ENCODE results near the gene DNAJC24.

DNAJC24 gene

GRCh38 chr11:31387379-31387778 is 17.7 kb downstream of the DNAJC24 start:
- no peak for TF ChIP-seq FOXP2 (optimal IDR thresholded peaks at IDR 0.05; ENCODE audit: borderline replicate concordance, extremely low read depth, extremely low read length, insufficient read depth)
- TF ChIP-seq, protein P1, sequence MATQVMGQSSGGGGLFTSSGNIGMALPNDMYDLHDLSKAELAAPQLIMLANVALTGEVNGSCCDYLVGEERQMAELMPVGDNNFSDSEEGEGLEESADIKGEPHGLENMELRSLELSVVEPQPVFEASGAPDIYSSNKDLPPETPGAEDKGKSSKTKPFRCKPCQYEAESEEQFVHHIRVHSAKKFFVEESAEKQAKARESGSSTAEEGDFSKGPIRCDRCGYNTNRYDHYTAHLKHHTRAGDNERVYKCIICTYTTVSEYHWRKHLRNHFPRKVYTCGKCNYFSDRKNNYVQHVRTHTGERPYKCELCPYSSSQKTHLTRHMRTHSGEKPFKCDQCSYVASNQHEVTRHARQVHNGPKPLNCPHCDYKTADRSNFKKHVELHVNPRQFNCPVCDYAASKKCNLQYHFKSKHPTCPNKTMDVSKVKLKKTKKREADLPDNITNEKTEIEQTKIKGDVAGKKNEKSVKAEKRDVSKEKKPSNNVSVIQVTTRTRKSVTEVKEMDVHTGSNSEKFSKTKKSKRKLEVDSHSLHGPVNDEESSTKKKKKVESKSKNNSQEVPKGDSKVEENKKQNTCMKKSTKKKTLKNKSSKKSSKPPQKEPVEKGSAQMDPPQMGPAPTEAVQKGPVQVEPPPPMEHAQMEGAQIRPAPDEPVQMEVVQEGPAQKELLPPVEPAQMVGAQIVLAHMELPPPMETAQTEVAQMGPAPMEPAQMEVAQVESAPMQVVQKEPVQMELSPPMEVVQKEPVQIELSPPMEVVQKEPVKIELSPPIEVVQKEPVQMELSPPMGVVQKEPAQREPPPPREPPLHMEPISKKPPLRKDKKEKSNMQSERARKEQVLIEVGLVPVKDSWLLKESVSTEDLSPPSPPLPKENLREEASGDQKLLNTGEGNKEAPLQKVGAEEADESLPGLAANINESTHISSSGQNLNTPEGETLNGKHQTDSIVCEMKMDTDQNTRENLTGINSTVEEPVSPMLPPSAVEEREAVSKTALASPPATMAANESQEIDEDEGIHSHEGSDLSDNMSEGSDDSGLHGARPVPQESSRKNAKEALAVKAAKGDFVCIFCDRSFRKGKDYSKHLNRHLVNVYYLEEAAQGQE (IDR thresholded peaks at IDR 0.05; ENCODE audit: insufficient read depth in 1 of 2, low read depth in 2 of 2, low read length in 2 of 2): no peak
- no peak for TF ChIP-seq TAF1 (IDR thresholded peaks at IDR 0.05; ENCODE audit: borderline replicate concordance, insufficient read depth, low read length)
- TF ChIP-seq POLR2AphosphoS5 (IDR thresholded peaks at IDR 0.05; ENCODE audit: low read depth, low read length): no peak
- no peak for TF ChIP-seq SIN3A (IDR thresholded peaks at IDR 0.05; ENCODE audit: borderline replicate concordance, insufficient read depth, low read length)

GRCh38 chr11:31397239-31397834 is 27.7 kb downstream of the DNAJC24 start:
- TF ChIP-seq FOXP2 (optimal IDR thresholded peaks at IDR 0.05; ENCODE audit: borderline replicate concordance, extremely low read depth, extremely low read length, insufficient read depth): no peak
- TF ChIP-seq SIN3A (IDR thresholded peaks at IDR 0.05; ENCODE audit: borderline replicate concordance, insufficient read depth, low read length): no peak
- no peak for TF ChIP-seq POLR2AphosphoS5 (IDR thresholded peaks at IDR 0.05; ENCODE audit: low read depth, low read length)
- no peak for TF ChIP-seq TAF1 (IDR thresholded peaks at IDR 0.05; ENCODE audit: borderline replicate concordance, insufficient read depth, low read length)
- TF ChIP-seq, protein P1 (IDR thresholded peaks at IDR 0.05; ENCODE audit: insufficient read depth in 1 of 2, low read depth in 2 of 2, low read length in 2 of 2): no peak

DNA sequence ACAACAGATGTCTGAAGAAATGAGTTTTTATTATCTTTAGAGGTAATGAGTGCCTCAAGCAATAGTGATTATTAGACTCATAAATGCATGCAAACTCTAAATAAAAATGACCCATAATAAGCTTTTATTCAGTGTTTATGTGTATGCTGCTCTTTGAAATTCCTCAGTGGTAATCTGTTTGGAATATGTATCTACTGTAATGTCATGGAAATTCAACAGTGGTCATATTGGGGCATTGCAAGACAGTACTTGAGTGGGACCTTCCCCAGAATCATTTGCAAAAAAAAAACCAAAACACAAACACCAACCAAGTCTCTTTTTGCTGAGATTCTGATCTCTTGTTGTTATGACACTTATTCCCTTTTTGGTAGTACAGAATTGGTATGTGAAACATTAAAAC is 35.0 kb downstream of the DNAJC24 start:
- TF ChIP-seq, protein P1 (IDR thresholded peaks at IDR 0.05; ENCODE audit: insufficient read depth in 1 of 2, low read depth in 2 of 2, low read length in 2 of 2): no peak
- TF ChIP-seq FOXP2 (optimal IDR thresholded peaks at IDR 0.05; ENCODE audit: borderline replicate concordance, extremely low read depth, extremely low read length, insufficient read depth) (no peak), POLR2AphosphoS5 (IDR thresholded peaks at IDR 0.05; ENCODE audit: low read depth, low read length) (no peak), TAF1 (IDR thresholded peaks at IDR 0.05; ENCODE audit: borderline replicate concordance, insufficient read depth, low read length) (no peak), SIN3A (IDR thresholded peaks at IDR 0.05; ENCODE audit: borderline replicate concordance, insufficient read depth, low read length) (no peak)

GRCh38 chr11:31408201-31408600 is 38.5 kb downstream of the DNAJC24 start:
- no peak for TF ChIP-seq TAF1 (IDR thresholded peaks at IDR 0.05; ENCODE audit: borderline replicate concordance, insufficient read depth, low read length)

GRCh38 chr11:31412946-31413345 is 43.3 kb downstream of the DNAJC24 start:
- TF ChIP-seq FOXP2 (optimal IDR thresholded peaks at IDR 0.05; ENCODE audit: borderline replicate concordance, extremely low read depth, extremely low read length, insufficient read depth) (no peak), POLR2AphosphoS5 (IDR thresholded peaks at IDR 0.05; ENCODE audit: low read depth, low read length) (no peak), TAF1 (IDR thresholded peaks at IDR 0.05; ENCODE audit: borderline replicate concordance, insufficient read depth, low read length) (no peak), SIN3A (IDR thresholded peaks at IDR 0.05; ENCODE audit: borderline replicate concordance, insufficient read depth, low read length) (no peak)
- TF ChIP-seq, protein P1 (IDR thresholded peaks at IDR 0.05; ENCODE audit: insufficient read depth in 1 of 2, low read depth in 2 of 2, low read length in 2 of 2): no peak

All from PFSK-1 (cell line).